CD14-positive monocyte (primary cell): ENCODE results near the gene KNSTRN. TPM values are rescaled to one million over a fixed set of nuclear protein-coding genes. Genes with fewer than 3 reads are reported as not detected.

Experiments used
- DNase-seq, 3 donors: peaks; one replicate each; pipeline ENCODE4 v3.0.0-alpha.2; 2011 to 2022
- H2AFZ ChIP-seq: 2 replicates; pipeline ENCODE4 v1.6.0; 2012; ENCODE audit warnings: mild to moderate bottlenecking, low read depth, low read length, inconsistent platforms; ENCODE audit not compliant: insufficient read depth, poor library complexity, severe bottlenecking
- H3K27ac ChIP-seq, 2 donors: 1 replicate in 1 of 2; 2 replicates in 1 of 2; pipeline ENCODE4 v1.5.1; 2012 to 2013; ENCODE audit warnings: low read length in 2 of 2, control low read depth in 1 of 2, inconsistent platforms in 1 of 2, low read depth in 1 of 2, mild to moderate bottlenecking in 1 of 2
- H3K27me3 ChIP-seq, 2 donors: one replicate each; pipeline versions ENCODE4 v1.6.0 to v1.6.1; 2011 to 2013; ENCODE audit warnings: low read length in 2 of 2; ENCODE audit not compliant: control insufficient read depth in 2 of 2, insufficient read depth in 2 of 2
- H3K36me3 ChIP-seq, 2 donors: replicated peaks in 1 of 2; 1 replicate in 1 of 2; 2 replicates in 1 of 2; pipeline versions ENCODE4 v1.5.1 to v1.6.1; 2012 to 2013; ENCODE audit warnings: low read length in 2 of 2, control low read depth in 1 of 2, inconsistent platforms in 1 of 2, mild to moderate bottlenecking in 1 of 2; ENCODE audit not compliant: insufficient read depth in 2 of 2, control insufficient read depth in 1 of 2
- H3K4me1 ChIP-seq, 2 donors: 1 replicate in 1 of 2; 2 replicates in 1 of 2; pipeline versions ENCODE4 v1.5.1 to v1.6.1; 2012 to 2013; ENCODE audit warnings: low read length in 2 of 2, control low read depth in 1 of 2, inconsistent platforms in 1 of 2, mild to moderate bottlenecking in 1 of 2, moderate library complexity in 1 of 2; ENCODE audit not compliant: insufficient read depth in 2 of 2, control insufficient read depth in 1 of 2
- H3K4me2 ChIP-seq: replicated peaks from 2 replicates; pipeline ENCODE3; 2012; ENCODE audit warnings: low read length, moderate library complexity, mild to moderate bottlenecking; ENCODE audit not compliant: poor library complexity, severe bottlenecking; ENCODE audit errors: extremely low read depth
- H3K4me3 ChIP-seq, 3 experiments: fragments of 200-600 bp in 1 of 3; sonication (generic) in 1 of 3; replicated peaks in 1 of 3; 1 replicate in 2 of 3; 2 replicates in 1 of 3; pipeline ENCODE4 v1.5.1; 2011 to 2013; ENCODE audit warnings: low read length in 3 of 3, mild to moderate bottlenecking in 3 of 3, control low read depth in 2 of 3, low read depth in 2 of 3, inconsistent platforms in 1 of 3, moderate library complexity in 1 of 3
- H3K79me2 ChIP-seq: 2 replicates; pipeline ENCODE4 v1.6.0; 2012; ENCODE audit warnings: mild to moderate bottlenecking, control low read depth, inconsistent platforms, low read length, moderate library complexity; ENCODE audit not compliant: insufficient read depth
- H3K9ac ChIP-seq: 2 replicates; pipeline ENCODE4 v1.6.0; 2017; ENCODE audit warnings: low read length, mild to moderate bottlenecking; ENCODE audit not compliant: insufficient read depth, poor library complexity, severe bottlenecking
- H3K9me3 ChIP-seq, 2 donors: replicated peaks in 1 of 2; 1 replicate in 1 of 2; 2 replicates in 1 of 2; pipeline versions ENCODE4 v1.5.1 to v1.6.1; 2012 to 2013; ENCODE audit warnings: low read length in 2 of 2, control low read depth in 1 of 2; ENCODE audit not compliant: control insufficient read depth in 1 of 2, insufficient read depth in 1 of 2
- H4K20me1 ChIP-seq: 2 replicates; pipeline ENCODE4 v1.6.0; 2012; ENCODE audit warnings: mild to moderate bottlenecking, low read length, control low read depth, moderate library complexity; ENCODE audit not compliant: insufficient read depth
- H3K27ac Mint-ChIP-seq, 7 donors: one replicate each; pipeline ENCODE4 v1.8.0; 2020; ENCODE audit warnings: mild to moderate bottlenecking in 7 of 7, mixed read lengths in 7 of 7, moderate library complexity in 6 of 7, inconsistent platforms in 2 of 7
- H3K27me3 Mint-ChIP-seq, 3 donors: one replicate each; pipeline ENCODE4 v1.8.0; 2021 to 2022; ENCODE audit warnings: low read depth in 3 of 3, mild to moderate bottlenecking in 3 of 3, mixed read lengths in 3 of 3, moderate library complexity in 3 of 3, inconsistent platforms in 1 of 3
- H3K36me3 Mint-ChIP-seq, 2 donors: one replicate each; pipeline ENCODE4 v1.8.0; 2020; ENCODE audit warnings: mixed read lengths in 2 of 2, inconsistent platforms in 1 of 2, mild to moderate bottlenecking in 1 of 2
- H3K4me1 Mint-ChIP-seq: one replicate; pipeline ENCODE4 v1.8.0; 2020; ENCODE audit warnings: mild to moderate bottlenecking, mixed read lengths
- H3K4me3 Mint-ChIP-seq, 2 donors: one replicate each; pipeline ENCODE4 v1.8.0; 2020; ENCODE audit warnings: mild to moderate bottlenecking in 2 of 2, mixed read lengths in 2 of 2, moderate library complexity in 1 of 2
- H3K9me3 Mint-ChIP-seq, 7 donors: one replicate each; pipeline ENCODE4 v1.8.0; 2020 to 2022; ENCODE audit warnings: mixed read lengths in 7 of 7, mild to moderate bottlenecking in 6 of 7, moderate library complexity in 6 of 7, inconsistent platforms in 2 of 7
- CTCF ChIP-seq: fragments of 200-600 bp; IDR thresholded peaks from one replicate; pipeline ENCODE4 v1.8.0; 2022; ENCODE audit warnings: antibody characterized with exemption, mild to moderate bottlenecking
- WGBS: methylation state at CpG from one replicate; pipeline ENCODE4 v1.1.5; 2013; ENCODE audit warnings: missing lambda C conversion rate; ENCODE audit not compliant: insufficient coverage; 5-methylcytosine and 5-hydroxymethylcytosine counted together
- intact Hi-C, 2 donors: fragments of 100-400 bp; cut with micrococcal nuclease; formaldehyde crosslinking; loops; one replicate each; pipeline versions ENCODE4 v1.15.0 to v1.15.1; 2023
- polyA plus RNA-seq, 3 donors: library from polyadenylated mRNA; depleted of rRNA in 1 of 3; unstranded in 2 of 3; stranded (reverse) in 1 of 3; fragments of 300-500 nt in 2 of 3; fragments of >200 nt in 1 of 3; fragmentation: Illumina TruSeq in 2 of 3; gene quantifications; 1 replicate in 2 of 3; 2 replicates in 1 of 3; pipeline ENCODE4 v1.2.3, GENCODE V29; 2012 to 2021

The KNSTRN gene
- polyA plus RNA-seq, 3 donors = 5.4 to 10.0 (median 7.9) TPM

GRCh38 chr15:40379374-40379773 lies 3.1 kb upstream of the KNSTRN start:
- no peak overlapping the region for H3K4me2 ChIP-seq
- H3K4me3 Mint-ChIP-seq = no peak overlapping the region
- H3K4me1 ChIP-seq = peaks cover 31 to 38% of the 10 kb centered on the region in 2 donors
- H3K79me2 ChIP-seq = peaks cover 17% of the 10 kb centered on the region
- DNase-seq = no peak
- H3K36me3 Mint-ChIP-seq = no peaks in the 10 kb centered on the region
- no peak overlapping the region for H3K27ac ChIP-seq
- H3K27me3 Mint-ChIP-seq = peaks cover 0 to 3% (median 2%) of the 10 kb centered on the region in 3 donors
- intact Hi-C loops = no loop called here
- no peak for TF ChIP-seq CTCF
- H3K27ac Mint-ChIP-seq = peak overlapping the region in 2 of 7 donors; percentile 17 to 55
- no peak overlapping the region for H3K4me3 ChIP-seq
- no peak overlapping the region for H2AFZ ChIP-seq
- no CpG with 5 or more reads among the region's 4 CpGs for WGBS
- H4K20me1 ChIP-seq = no peaks in the 10 kb centered on the region
- H3K9me3 ChIP-seq = no peaks in the 10 kb centered on the region
- H3K4me1 Mint-ChIP-seq = peaks cover 33% of the 10 kb centered on the region
- H3K9ac ChIP-seq = no peak overlapping the region
- no peaks in the 10 kb centered on the region for H3K27me3 ChIP-seq
- H3K9me3 Mint-ChIP-seq = peaks cover 0 to 4% (median 3%) of the 10 kb centered on the region in 7 donors
- H3K36me3 ChIP-seq = no peaks in the 10 kb centered on the region

GRCh38 chr15:40379853-40380252 lies 2.7 kb upstream of the KNSTRN start:
- peak; percentile 28 to 50 (median 34) for DNase-seq
- peaks cover 22% of the 10 kb centered on the region for H3K79me2 ChIP-seq
- Mint-ChIP-seq H3K27ac (peak overlapping the region in 5 of 7 donors; percentile 6 to 66 (median 22)), H3K9me3 (peaks cover 0 to 4% (median 3%) of the 10 kb centered on the region in 7 donors), H3K36me3 (no peaks in the 10 kb centered on the region), H3K4me3 (peak overlapping the region in 1 of 2 donors; percentile 61), H3K4me1 (peaks cover 38% of the 10 kb centered on the region), H3K27me3 (peaks cover 0 to 3% (median 2%) of the 10 kb centered on the region in 3 donors)
- no peaks in the 10 kb centered on the region for H3K36me3 ChIP-seq
- TF ChIP-seq CTCF = no peak
- H3K4me1 ChIP-seq = peaks cover 34 to 42% of the 10 kb centered on the region in 2 donors
- peak overlapping the region; percentile 5 for H3K4me2 ChIP-seq
- 0% methylated on average over 4 of the region's 4 CpGs for WGBS
- no peak overlapping the region for H3K4me3 ChIP-seq
- H2AFZ ChIP-seq = no peak overlapping the region
- no peaks in the 10 kb centered on the region for H4K20me1 ChIP-seq
- no peak overlapping the region for H3K9ac ChIP-seq
- H3K9me3 ChIP-seq = no peaks in the 10 kb centered on the region
- H3K27ac ChIP-seq = no peak overlapping the region
- H3K27me3 ChIP-seq = no peaks in the 10 kb centered on the region
- intact Hi-C loops = no loop called here
